GM19438 (cell line): ENCODE data around the gene MVD.
"Not testable (repeated sequence)": the region's sequence is repeated elsewhere in the genome, so short reads cannot be mapped to it uniquely, and the experiment has no call there.

ENCODE experiments used
- ATAC-seq: cut with Tn5 transposase; IDR thresholded peaks from one replicate; pipeline ENCODE4 v1.9.1; 2021; ENCODE audit warnings: low read depth; ENCODE audit not compliant: unreplicated experiment

The MVD gene

DNA sequence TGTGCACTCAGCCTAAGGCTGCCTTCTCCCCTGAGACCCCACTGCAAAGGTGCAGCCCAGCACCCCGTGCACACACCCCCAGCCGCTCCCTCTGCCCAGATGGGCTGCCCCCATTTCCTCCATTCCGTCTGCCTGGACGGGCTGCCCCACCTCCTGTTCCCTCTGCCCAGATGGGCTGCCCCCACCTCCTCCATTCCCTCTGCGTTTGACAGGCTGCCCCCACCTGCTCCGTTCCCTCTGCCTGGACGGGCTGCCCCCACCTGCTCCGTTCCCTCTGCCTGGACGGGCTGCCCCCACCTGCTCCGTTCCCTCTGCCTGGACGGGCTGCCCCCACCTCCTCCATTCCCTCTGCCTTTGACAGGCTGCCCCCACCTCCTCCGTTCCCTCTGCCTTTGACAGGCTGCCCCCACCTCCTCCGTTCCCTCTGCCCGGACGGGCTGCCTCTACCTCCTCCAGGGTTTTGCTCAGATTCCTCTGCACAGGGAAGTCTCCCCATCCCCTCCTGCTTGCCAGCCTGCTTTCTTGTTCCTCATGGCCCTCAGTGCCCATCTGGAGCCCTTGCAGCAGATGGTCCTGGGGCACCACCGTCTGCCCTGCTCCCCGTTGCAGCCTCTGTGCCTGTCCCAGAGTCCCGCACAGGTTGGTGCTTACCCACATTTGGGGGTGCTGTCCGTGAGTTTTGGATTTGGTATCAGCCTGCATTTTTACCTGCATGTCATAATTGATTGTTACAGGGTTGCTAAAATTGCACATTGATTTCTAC, 47.9 kb downstream of the MVD start:
- no peak for ATAC-seq

DNA sequence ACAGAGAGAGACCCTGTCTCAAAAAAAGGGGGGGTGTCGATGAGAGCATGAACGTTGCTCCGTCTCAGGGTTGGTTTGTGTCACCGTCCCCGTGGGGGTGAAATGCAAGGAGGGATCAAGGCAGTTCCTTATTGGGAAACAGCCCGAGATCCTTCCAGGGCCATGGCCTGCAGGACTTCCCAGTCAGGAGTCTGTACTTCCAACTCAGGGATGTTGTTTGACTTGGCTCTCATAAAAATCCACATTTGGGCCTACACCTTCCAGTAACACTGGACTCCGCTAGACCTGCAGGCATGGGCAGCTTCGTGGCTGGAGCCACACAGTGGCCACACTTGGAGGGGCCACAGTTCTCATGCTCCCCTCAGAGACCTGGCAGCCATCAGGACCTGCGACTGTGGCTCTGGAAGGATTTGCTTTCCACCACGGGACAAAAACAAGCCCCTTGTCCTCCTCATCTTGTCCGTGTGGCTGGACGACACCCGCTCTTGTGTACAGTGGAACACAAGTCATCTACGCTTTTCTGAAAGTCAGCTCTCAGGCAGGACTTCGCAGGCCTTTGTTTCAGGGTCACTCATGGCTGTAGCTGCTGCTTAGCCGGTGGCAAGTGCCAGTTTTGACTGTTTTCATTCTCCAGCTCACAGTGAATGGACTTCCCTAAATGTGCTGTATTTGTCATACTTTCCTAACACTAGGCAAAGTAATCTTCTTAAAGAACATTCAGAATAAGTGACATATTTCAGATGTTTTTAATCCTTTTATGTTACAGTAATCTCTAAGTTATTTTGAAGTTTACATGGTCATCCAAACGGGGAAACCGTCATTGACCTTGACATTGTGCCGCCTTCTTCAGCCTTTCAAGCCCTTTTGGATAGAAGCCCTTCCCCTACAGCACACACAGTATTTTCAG, 48.7 kb downstream of the MVD start:
- ATAC-seq = no peak

DNA sequence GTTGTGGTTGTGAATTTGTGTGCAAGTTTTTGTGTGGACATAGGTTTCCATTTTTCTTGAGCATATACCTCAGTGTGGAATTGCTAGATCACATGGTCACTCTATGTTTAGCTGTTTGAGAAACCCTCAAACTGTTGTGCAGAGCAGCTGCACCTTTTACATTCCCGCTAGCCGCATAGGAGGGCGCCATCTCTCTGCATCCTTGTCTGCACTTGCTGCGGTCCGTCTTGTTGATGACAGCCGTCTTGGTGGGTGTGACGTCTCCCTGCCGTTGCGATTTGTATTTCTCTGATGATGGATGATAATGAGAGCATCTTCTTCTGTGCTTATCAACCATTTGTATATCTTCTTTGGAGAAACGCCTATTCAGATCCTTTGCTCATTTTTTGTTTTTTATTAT, 49.6 kb downstream of the MVD start:
- ATAC-seq = no peak

DNA sequence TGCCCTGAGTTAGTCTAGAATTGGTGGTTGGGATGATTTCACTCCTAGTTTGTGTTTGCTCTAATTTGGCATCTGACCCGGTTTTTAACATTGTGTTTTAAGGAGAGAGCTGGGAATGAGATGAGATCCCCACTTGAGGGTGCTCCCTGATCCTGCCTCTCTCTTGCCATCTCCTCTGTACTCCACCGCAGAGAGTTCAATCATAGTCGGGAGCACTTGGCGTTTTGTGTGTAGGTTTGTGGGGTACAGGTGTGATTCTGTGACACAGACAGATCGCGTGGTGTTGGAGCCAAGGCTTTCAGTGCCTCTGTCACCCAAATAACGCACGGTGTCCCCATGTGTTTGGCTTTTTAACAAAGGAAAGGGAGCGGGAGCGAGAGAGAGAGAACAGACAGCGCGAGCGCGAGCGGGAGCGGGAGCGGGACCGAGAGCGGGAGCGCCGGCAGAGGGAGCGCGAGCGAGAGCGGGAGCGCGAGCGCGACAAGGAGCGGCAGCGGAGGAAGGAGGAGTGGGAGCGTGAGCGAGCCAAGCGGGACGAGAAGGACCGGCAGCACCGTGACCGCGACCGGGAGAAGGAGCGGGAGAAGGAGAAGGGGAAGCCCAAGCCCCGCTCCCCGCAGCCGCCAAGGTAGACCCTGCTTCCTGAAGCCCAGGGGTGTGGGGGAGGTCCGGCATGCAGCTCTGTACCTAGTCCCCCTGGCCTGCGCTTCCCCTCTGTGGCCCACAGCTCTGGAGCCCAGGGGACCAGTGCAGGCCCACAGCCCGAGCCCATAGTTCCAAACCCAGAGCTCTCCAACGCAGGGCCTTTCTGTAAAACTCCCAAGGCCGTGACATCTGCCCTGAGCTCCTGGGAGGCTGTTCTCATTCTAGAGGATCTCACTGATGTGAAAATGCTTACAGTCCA, 51.7 kb downstream of the MVD start:
- no peak for ATAC-seq

DNA sequence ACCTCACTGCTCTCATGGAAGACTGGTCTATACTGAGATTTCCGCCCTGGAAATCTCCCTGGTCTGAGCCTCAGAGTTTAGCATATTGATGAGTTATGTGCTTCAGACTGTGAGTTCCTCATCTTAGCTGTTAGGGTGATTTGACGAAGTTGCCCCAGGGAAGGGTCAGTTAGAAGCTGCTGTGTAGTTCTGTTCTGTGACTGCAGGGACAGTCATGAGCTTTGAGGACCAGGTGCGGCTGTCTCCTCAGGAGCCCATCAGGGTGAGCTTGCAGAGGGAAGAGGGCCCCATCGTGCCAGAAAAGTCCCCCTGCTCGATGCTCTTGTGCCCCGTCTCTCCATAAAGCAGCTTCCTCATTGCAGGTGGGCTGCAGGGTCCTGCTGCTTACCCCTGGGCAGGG, 52.8 kb downstream of the MVD start:
- no peak for ATAC-seq

DNA sequence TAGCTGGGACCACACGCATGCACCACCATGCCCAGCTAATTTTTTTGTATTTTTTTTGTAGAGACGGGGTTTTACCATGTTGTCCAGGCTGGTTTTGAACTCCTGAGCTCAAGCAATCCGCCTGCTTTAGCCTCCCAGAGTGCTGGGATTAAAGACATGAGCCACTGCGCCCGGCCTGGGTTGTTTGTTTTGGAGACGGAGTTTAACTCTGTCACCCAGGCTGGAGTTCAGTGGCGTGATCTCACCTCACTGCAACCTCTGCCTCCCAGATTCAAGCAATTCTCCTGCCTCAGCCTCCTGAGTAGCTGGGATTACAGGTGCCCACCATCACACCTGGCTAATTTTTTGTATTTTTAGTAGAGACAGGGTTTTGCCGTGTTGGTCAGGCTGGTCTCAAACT, 53.5 kb downstream of the MVD start:
- ATAC-seq = not testable (repeated sequence)

DNA sequence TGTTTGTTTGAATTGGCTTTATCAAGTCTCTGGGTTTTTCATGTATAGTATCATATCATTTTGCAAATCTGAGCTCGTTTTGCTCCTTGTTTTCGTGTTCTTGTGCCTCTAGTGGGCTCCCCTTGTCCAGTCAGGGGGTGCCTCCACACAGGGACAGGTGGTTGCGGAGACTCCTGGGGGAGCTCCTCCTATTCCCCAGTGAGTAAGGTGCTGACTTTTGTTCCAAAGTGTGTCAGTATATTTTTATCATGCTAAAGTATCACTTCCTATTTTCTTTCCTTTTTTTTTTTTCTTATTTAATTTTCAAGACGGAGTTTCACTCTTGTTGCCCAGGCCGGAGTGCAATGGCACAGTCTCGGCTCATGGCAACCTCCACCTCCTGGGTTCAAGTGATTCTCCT, 54.8 kb downstream of the MVD start:
- ATAC-seq = no peak

DNA sequence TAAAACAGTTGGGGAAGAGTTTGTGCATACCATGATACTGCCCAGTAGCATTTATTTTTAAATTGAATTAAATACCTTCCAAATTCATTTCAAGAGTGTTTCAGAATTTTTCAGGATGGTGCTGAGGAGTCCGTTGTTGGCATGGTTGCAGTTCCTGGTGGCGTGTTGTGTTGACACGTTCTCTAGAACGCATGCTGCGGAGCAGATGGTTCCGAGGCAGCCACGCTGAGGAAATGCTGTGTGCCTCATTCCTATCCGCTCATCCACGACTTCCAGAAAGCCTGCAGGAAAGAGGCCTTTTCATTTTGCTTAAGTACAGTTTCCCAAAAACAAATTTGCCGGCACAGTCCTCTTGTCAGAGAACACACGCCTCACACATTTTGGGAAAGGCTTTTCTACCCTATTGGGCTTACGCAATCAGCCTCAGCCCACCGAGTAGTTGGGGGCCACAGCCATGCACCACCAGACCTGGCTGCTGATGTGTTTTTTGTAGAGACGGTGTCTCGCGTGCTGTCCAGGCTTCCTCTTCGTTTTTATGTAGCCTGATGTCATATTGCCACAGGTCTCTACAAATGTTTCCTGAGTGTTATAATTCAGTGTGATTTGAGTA, 56.6 kb downstream of the MVD start:
- ATAC-seq = no peak

DNA sequence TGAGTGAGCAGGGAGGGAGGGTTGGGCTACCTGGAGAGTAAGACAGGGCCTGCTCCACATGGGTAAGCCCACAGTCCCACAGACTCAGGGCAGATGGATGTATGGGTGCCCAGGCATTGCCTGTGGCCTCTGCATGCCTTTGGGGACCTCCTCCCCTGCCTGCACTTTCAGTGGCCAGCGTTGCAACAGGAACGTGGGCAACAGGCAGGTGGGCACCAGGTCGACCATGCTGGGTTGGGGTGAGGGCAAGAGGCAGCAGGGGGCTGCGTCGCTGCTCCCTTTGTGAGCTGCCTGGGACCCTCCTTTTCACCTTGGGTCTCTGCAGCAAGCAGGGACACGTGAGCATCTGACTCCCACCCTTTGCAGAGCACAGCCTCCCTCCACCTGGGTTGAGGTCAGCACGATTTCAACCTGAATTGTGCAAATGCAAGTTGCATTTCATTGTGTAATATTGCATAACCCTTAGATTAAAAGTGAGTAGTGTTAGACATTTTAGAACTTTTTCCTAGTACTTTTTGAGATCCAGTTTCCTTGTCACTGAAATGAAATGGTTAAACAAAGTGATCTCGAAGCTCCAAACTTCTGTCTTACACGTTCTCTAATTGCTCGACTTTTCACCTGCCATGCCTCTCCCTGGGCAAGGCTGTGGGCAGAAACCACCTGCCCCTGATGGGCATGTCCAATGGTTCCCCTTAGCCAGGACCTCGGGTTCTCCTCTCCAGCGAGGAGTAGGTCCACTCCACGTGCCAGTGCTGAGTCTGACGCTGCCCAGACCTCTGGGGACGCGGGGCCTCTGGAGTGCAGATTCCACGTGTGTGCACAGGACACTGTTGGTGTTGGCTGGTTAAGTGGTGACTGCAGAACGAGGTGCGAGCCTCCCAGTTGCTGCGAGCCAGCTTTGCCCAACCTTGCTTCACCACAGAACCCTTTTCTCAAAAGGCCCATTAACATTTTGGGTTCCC, 57.4 kb downstream of the MVD start:
- ATAC-seq = no peak

DNA sequence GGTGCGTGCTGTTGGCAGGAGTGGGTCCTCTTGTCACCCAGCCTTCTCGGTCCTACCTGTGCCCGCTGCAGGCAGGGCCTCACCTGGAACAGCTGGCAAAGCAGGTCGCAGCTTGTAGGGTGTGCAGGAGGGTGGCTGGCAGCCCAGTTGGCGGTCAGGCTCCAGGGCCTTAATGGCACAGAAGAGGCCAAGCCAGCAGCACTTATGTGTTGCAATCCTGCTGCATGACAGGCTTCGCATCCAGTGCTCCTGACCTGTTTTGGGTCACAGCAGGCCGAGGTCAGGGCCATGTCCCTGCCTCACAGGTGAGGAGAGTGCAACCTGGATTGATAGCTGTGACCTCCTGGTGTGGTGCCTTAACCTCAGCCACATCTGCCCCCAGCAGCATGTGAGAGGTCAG, 60.8 kb downstream of the MVD start:
- no peak for ATAC-seq
